Trophoblast cell (in vitro differentiated cells and primary cell): ENCODE measurements around the gene RPSA.
A peak's percentile ranks its signal among the peaks of the same experiment; 100 is the strongest.

Source experiments
- DNase-seq, 2 donors: peaks; one replicate each; pipeline ENCODE4 v3.0.0-alpha.2; 2016
- H2AFZ ChIP-seq: 2 replicates; pipeline ENCODE4 v1.6.1; 2013; ENCODE audit warnings: low read length, moderate library complexity, mild to moderate bottlenecking; ENCODE audit not compliant: insufficient read depth, poor library complexity
- H2AK5ac ChIP-seq: 2 replicates; pipeline ENCODE4 v1.6.1; 2013; ENCODE audit warnings: mild to moderate bottlenecking, low read length
- H2BK120ac ChIP-seq: 2 replicates; pipeline ENCODE4 v1.6.1; 2013; ENCODE audit warnings: low read length, mild to moderate bottlenecking, moderate library complexity; ENCODE audit not compliant: insufficient read depth, poor library complexity
- H2BK12ac ChIP-seq: 2 replicates; pipeline ENCODE4 v1.6.1; 2013; ENCODE audit warnings: mild to moderate bottlenecking, low read length, moderate library complexity
- H2BK5ac ChIP-seq: 2 replicates; pipeline ENCODE4 v1.6.1; 2013; ENCODE audit warnings: low read length, low read depth, moderate library complexity, mild to moderate bottlenecking; ENCODE audit not compliant: poor library complexity
- H3K14ac ChIP-seq: 2 replicates; pipeline ENCODE4 v1.6.1; 2013; ENCODE audit warnings: mild to moderate bottlenecking, low read length
- H3K18ac ChIP-seq: 2 replicates; pipeline ENCODE4 v1.6.1; 2013; ENCODE audit warnings: mild to moderate bottlenecking, low read length
- H3K23ac ChIP-seq: 2 replicates; pipeline ENCODE4 v1.6.1; 2013; ENCODE audit warnings: low read length
- H3K27ac ChIP-seq: 2 replicates; pipeline ENCODE4 v1.5.1; 2013; ENCODE audit warnings: low read depth, mild to moderate bottlenecking, inconsistent platforms, low read length, moderate library complexity
- H3K27me3 ChIP-seq: 2 replicates; pipeline ENCODE4 v1.6.1; 2013; ENCODE audit warnings: inconsistent platforms, mild to moderate bottlenecking, low read length, moderate library complexity; ENCODE audit not compliant: insufficient read depth
- H3K36me3 ChIP-seq, 2 experiments: 1 replicate in 1 of 2; 2 replicates in 1 of 2; pipeline ENCODE4 v1.6.1; 2013; ENCODE audit warnings: low read length in 2 of 2, mild to moderate bottlenecking in 2 of 2, moderate library complexity in 1 of 2; ENCODE audit not compliant: insufficient read depth in 2 of 2, control insufficient read depth in 1 of 2
- H3K4ac ChIP-seq: 2 replicates; pipeline ENCODE4 v1.6.1; 2013; ENCODE audit warnings: low read depth, mild to moderate bottlenecking, low read length, moderate library complexity
- H3K4me1 ChIP-seq, 2 experiments: 1 replicate in 1 of 2; 2 replicates in 1 of 2; pipeline ENCODE4 v1.6.1; 2013; ENCODE audit warnings: low read length in 2 of 2, mild to moderate bottlenecking in 2 of 2, moderate library complexity in 1 of 2; ENCODE audit not compliant: insufficient read depth in 2 of 2, control insufficient read depth in 1 of 2
- H3K4me2 ChIP-seq: 2 replicates; pipeline ENCODE4 v1.6.1; 2013; ENCODE audit warnings: inconsistent platforms, mild to moderate bottlenecking, low read length, moderate library complexity
- H3K4me3 ChIP-seq: 2 replicates; pipeline ENCODE4 v1.5.1; 2013; ENCODE audit warnings: mild to moderate bottlenecking, low read depth, low read length, inconsistent platforms
- H3K79me1 ChIP-seq: one replicate; pipeline ENCODE4 v1.6.1; 2013; ENCODE audit warnings: low read length
- H3K79me2 ChIP-seq: 2 replicates; pipeline ENCODE4 v1.6.1; 2013; ENCODE audit warnings: low read length, mild to moderate bottlenecking; ENCODE audit not compliant: control insufficient read depth, insufficient read depth, poor library complexity
- H3K9ac ChIP-seq: 2 replicates; pipeline ENCODE4 v1.6.1; 2013; ENCODE audit warnings: mild to moderate bottlenecking, low read length
- H3K9me3 ChIP-seq: 2 replicates; pipeline ENCODE4 v1.6.1; 2013; ENCODE audit warnings: low read depth, mild to moderate bottlenecking, control low read depth, inconsistent platforms, low read length; ENCODE audit not compliant: insufficient read depth
- H4K12ac ChIP-seq: 2 replicates; pipeline ENCODE4 v1.6.1; 2013; ENCODE audit warnings: low read depth, mild to moderate bottlenecking, low read length, moderate library complexity
- H4K8ac ChIP-seq: 2 replicates; pipeline ENCODE4 v1.6.1; 2013; ENCODE audit warnings: low read depth, mild to moderate bottlenecking, low read length, moderate library complexity
- H4K91ac ChIP-seq: one replicate; pipeline ENCODE4 v1.6.1; 2013; ENCODE audit warnings: low read depth, mild to moderate bottlenecking, low read length, moderate library complexity
- WGBS: extraction: QIAGEN DNeasy Blood & Tissue Kit; methylation state at CpG from one replicate; pipeline ENCODE4 v1.1.7; 2013; ENCODE audit warnings: missing lambda C conversion rate; ENCODE audit not compliant: insufficient read length, insufficient coverage; ENCODE audit errors: extremely low coverage; 5-methylcytosine and 5-hydroxymethylcytosine counted together

RPSA gene

GRCh38 chr3:39423436-39423970, 17.0 kb downstream of the RPSA start:
- H3K4me2 ChIP-seq, result no peak overlapping the region
- H2BK12ac ChIP-seq, result no peak overlapping the region
- H3K23ac ChIP-seq, result no peak overlapping the region
- no peaks in the 10 kb centered on the region for H3K79me1 ChIP-seq
- no peak overlapping the region for H4K91ac ChIP-seq
- WGBS, result no CpG with 5 or more reads among the region's 1 CpG
- no peak overlapping the region for H4K8ac ChIP-seq
- no peaks in the 10 kb centered on the region for H3K36me3 ChIP-seq
- H3K14ac ChIP-seq, result no peak overlapping the region
- no peak overlapping the region for H3K18ac ChIP-seq
- H3K27me3 ChIP-seq, result no peaks in the 10 kb centered on the region
- peak in 1 of 2 donors; percentile 36 for DNase-seq
- no peak overlapping the region for H2AFZ ChIP-seq
- no peak overlapping the region for H3K4ac ChIP-seq
- H3K4me3 ChIP-seq, result no peak overlapping the region
- no peak overlapping the region for H2BK120ac ChIP-seq
- no peak overlapping the region for H2BK5ac ChIP-seq
- no peaks in the 10 kb centered on the region for H3K9me3 ChIP-seq
- H3K9ac ChIP-seq, result no peak overlapping the region
- no peak overlapping the region for H4K12ac ChIP-seq
- H3K79me2 ChIP-seq, result no peaks in the 10 kb centered on the region
- H2AK5ac ChIP-seq, result no peak overlapping the region
- H3K27ac ChIP-seq, result no peak overlapping the region
- H3K4me1 ChIP-seq, result no peaks in the 10 kb centered on the region

GRCh38 chr3:39426312-39426711, 19.8 kb downstream of the RPSA start:
- no peaks in the 10 kb centered on the region for H3K79me2 ChIP-seq

GRCh38 chr3:39427506-39427905, 21.0 kb downstream of the RPSA start:
- Histone ChIP-seq H3K9me3 (peaks cover 2% of the 10 kb centered on the region), H2BK12ac (no peak overlapping the region), H3K79me1 (peaks cover 1% of the 10 kb centered on the region), H3K27ac (no peak overlapping the region), H3K27me3 (no peaks in the 10 kb centered on the region), H3K79me2 (no peaks in the 10 kb centered on the region), H4K12ac (no peak overlapping the region), H3K4me2 (no peak overlapping the region), H4K91ac (no peak overlapping the region), H3K18ac (no peak overlapping the region), H3K23ac (no peak overlapping the region), H3K4ac (no peak overlapping the region), H2BK120ac (no peak overlapping the region), H3K36me3 (no peaks in the 10 kb centered on the region), H4K8ac (no peak overlapping the region), H3K14ac (no peak overlapping the region), H3K4me3 (no peak overlapping the region), H2AFZ (no peak overlapping the region), H3K4me1 (peaks cover 9 to 10% of the 10 kb centered on the region in 2 experiments), H2AK5ac (no peak overlapping the region), H2BK5ac (no peak overlapping the region), H3K9ac (no peak overlapping the region)
- no CpG with 5 or more reads among the region's 1 CpG for WGBS
- DNase-seq, result no peak

More at GRCh38 chr3:39426312-39426711, 19.8 kb downstream of the RPSA start:
- no peak overlapping the region for H2AFZ ChIP-seq
- peak; percentile 32 to 60 for DNase-seq
- H3K9ac ChIP-seq, result no peak overlapping the region
- no peak overlapping the region for H3K14ac ChIP-seq
- H4K12ac ChIP-seq, result no peak overlapping the region
- no peak overlapping the region for H3K4me2 ChIP-seq
- H3K36me3 ChIP-seq, result no peaks in the 10 kb centered on the region
- no peak overlapping the region for H4K8ac ChIP-seq
- H4K91ac ChIP-seq, result no peak overlapping the region
- no peak overlapping the region for H3K18ac ChIP-seq
- no peak overlapping the region for H2BK12ac ChIP-seq
- H3K27ac ChIP-seq, result no peak overlapping the region
- no CpG with 5 or more reads among the region's 1 CpG for WGBS
- no peak overlapping the region for H3K4me3 ChIP-seq
- no peaks in the 10 kb centered on the region for H3K27me3 ChIP-seq
- peaks cover 1% of the 10 kb centered on the region for H3K79me1 ChIP-seq
- H2AK5ac ChIP-seq, result no peak overlapping the region
- H3K9me3 ChIP-seq, result peaks cover 2% of the 10 kb centered on the region
- H2BK120ac ChIP-seq, result no peak overlapping the region
- H3K4me1 ChIP-seq, result peaks cover 9 to 10% of the 10 kb centered on the region in 2 experiments
- no peak overlapping the region for H3K4ac ChIP-seq
- no peak overlapping the region for H3K23ac ChIP-seq
- no peak overlapping the region for H2BK5ac ChIP-seq

GRCh38 chr3:39428745-39429201, 22.3 kb downstream of the RPSA start:
- Histone ChIP-seq H3K4me3 (no peak overlapping the region), H3K27me3 (no peaks in the 10 kb centered on the region), H2AK5ac (no peak overlapping the region), H3K14ac (no peak overlapping the region), H2AFZ (no peak overlapping the region), H3K9me3 (peaks cover 2% of the 10 kb centered on the region), H4K8ac (no peak overlapping the region), H3K79me1 (peaks cover 1% of the 10 kb centered on the region), H3K18ac (no peak overlapping the region), H3K4me1 (peaks cover 9 to 10% of the 10 kb centered on the region in 2 experiments), H3K23ac (no peak overlapping the region), H2BK5ac (no peak overlapping the region), H3K36me3 (no peaks in the 10 kb centered on the region), H3K9ac (no peak overlapping the region), H3K4me2 (no peak overlapping the region), H4K12ac (no peak overlapping the region), H3K4ac (no peak overlapping the region), H4K91ac (peak overlapping the region; percentile 13), H3K27ac (no peak overlapping the region), H2BK120ac (no peak overlapping the region), H2BK12ac (no peak overlapping the region), H3K79me2 (no peaks in the 10 kb centered on the region)
- no peak for DNase-seq
- no CpG with 5 or more reads among the region's 22 CpGs for whole genome bisulfite sequencing
